GM19025 (cell line): ENCODE results near the gene QRICH2.
"Not testable (repeated sequence)": the region's sequence is repeated elsewhere in the genome, so short reads cannot be mapped to it uniquely, and the experiment has no call there.

Experiments
- ATAC-seq: cut with Tn5 transposase; IDR thresholded peaks from one replicate; pipeline ENCODE4 v1.9.1; 2021; ENCODE audit warnings: mild to moderate bottlenecking, low read depth, moderate library complexity; ENCODE audit not compliant: unreplicated experiment

Gene QRICH2

DNA sequence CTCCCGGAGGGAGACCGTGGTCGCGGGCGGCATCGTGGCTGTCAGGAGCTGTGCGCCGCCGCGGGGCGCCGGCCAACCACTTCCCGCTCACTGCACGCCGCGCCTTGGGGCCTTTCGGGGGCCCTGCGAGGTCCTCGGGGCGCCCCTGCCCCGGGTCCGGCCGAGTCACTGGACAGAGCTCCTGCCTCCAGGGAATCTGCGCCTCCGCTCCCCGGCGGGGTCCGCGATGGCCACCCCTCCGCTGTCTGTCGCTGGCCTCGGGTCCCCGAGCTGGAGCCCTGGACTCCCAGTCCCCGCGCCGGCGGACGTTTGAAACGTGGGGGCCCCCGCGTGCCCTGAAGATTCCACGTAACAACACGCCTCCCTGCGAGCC is at the start of gene QRICH2:
Gene QRICH2, minus strand, starts transcription at position 311 of the 373 bp plus-strand sequence. Its CDS starts 278 bp downstream, at position 33.
- ATAC-seq, result no peak

- no peak for ATAC-seq
Observed at GRCh38 chr17:76357597-76358158, 49.6 kb upstream of the QRICH2 start.

DNA sequence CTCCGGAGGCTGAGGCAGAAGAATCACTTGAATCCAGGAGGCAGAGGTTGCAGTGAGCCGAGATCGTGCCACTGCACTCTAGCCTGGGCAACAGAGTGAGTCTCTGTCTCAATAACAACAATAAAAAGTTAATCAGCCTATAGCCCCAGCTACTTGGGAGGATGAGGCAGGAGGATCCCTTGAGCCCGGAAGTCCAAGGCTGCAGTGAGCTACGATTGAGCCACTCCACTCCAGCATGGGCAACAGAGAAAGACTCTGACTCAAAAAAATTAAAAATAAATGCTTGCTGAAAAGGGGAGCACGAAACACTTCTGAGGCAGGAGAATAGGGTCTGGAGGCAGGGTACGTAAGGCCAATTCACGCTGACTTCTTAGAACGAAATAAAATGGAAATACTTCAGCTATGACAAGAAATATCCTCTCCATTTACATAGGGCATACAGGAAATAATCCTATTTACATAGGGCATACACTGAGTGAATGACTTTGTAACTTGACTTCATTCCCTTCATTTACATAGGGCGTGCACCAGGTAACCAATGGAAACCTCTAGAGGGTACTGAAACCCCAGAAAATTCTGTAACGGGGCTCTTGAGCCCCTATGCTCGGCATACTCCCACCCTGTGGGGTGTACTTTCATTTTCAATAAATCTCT is 48.9 kb upstream of the QRICH2 start:
- ATAC-seq, result no peak

DNA sequence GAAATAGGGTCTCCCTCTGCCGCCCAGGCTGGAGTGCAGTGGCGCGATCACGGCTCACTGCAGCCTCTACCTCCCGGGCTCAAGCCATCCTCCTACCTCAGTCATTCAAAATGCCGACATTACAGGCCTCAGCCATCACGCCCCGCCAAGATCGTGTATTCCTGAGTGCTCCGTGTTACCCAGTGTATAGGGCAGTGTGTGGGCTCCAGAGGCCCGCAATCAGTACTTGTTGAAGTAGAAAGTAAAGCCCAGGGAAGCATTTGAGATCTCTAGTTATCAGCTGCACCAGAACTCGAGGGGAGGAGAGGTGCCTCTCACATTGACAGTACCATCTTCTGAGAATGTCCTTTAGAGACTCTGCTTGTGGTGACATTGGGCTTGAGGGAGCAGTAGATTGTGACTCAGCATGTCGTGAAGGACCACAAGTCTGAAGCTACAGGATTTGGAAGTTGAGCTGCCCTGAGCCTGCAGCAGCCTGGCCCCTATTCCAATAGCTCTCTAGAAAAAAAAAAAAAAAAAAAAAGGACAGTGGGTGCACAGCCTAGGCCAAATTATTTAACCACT is 46.8 kb upstream of the QRICH2 start:
- no peak for ATAC-seq

DNA sequence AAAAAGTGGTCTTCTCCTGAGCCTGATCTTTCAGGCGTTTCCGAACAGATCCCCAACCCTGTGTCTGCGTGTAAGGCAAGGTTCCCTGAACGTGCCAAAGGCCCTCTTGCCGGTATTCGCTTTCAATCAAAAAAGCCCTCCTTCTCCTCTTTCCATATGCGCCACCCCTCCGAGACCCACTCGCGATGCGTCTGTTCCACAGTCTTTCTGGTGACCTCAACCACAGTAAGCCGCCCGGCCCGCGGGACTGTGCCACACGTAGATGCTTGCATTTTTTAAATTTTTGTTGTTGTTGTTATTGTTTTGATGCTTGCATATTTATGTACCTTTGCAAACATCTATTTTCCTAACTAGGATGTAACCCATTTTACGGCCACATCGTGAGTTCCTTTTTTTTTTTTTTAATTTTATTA is 46.2 kb upstream of the QRICH2 start:
- ATAC-seq, result no peak

- peak; percentile 83 for ATAC-seq
Observed at GRCh38 chr17:76353599-76354316, 45.7 kb upstream of the QRICH2 start, which contains the start of gene PRPSAP1. Gene PRPSAP1, minus strand, starts transcription at chr17:76353916. Its CDS starts 213 bp downstream, at chr17:76353703.

- ATAC-seq, result peak; percentile 11
Observed at GRCh38 chr17:76353004-76353598, 45.0 kb upstream of the QRICH2 start.

DNA sequence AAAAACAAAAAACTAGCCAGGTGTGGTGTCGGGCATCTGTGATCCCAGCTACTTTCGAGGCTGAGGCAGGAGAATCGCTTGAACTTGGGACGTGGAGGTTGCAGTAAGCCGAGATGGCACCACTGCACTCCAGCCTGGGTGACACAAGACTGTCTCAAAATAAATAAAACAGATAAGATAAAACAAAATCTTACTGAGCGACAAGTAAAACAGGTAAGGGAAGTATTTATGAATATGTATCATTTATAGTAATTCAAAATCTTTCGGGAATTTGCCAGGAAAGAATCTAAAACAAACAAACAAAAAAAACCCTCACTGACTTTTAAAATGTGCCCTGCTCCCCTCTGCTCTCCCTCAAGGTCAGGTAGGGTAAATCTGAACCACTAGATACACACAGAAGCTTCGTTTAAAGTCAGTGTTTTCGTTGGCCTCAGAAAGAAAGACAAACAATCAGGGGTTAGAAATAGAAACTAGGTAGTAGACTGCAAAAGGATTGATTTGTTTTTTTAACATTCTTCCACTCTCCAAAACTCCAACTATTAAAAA is 43.5 kb upstream of the QRICH2 start:
- no peak for ATAC-seq

- ATAC-seq, result no peak
Observed at GRCh38 chr17:76350463-76350862, 42.4 kb upstream of the QRICH2 start.

GRCh38 chr17:76346936-76347335 is 38.9 kb upstream of the QRICH2 start:
- not testable (repeated sequence) for ATAC-seq

DNA sequence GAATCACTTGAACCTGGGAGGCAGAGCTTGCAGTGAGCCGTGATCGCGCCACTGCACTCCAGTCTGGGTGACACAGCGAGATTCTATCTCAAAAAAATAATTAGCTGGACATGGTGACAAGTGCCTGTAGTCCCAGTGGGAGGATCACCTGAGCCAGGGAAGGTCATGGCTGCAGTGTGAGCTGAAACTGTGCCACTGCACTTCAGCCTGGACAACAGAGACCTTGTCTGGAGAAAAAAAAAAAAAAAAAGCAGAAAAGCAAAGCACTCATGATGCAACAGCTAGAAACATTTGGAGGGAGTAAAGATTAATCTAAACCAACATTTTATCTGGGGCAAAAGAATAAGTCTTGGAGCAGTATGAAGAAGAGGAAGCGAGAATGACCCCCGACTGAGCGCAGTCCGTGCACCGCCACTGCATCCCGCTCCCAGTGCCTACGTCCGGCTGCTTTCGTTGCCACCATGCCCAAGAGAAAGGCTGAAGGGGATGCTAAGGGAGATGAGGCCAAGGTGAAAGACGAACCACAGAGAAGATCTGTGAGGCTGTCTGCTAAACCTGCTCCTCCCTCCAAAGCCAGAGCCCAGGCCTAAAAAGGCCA is 37.4 kb upstream of the QRICH2 start:
- no peak for ATAC-seq

- no peak for ATAC-seq
Observed at GRCh38 chr17:76343106-76343505, 35.0 kb upstream of the QRICH2 start.

GRCh38 chr17:76341301-76341700 is 33.2 kb upstream of the QRICH2 start:
- no peak for ATAC-seq

DNA sequence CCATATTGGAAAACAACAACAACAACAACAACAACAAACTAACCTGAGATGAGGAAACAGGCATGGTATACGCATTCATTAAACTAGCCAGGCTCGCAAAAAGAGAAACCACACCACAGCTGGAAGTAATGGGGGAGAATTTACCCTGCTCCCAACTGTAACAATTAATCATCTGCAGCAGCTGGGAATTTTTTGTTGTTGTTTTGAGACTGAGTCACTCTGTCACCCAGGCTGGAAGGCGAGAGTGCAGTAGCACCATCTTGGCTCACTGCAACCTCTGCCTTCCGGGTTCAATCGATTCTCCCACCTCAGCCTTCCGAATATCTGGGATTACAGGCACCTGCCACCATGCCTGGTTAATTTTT is 29.3 kb upstream of the QRICH2 start:
- ATAC-seq, result no peak

DNA sequence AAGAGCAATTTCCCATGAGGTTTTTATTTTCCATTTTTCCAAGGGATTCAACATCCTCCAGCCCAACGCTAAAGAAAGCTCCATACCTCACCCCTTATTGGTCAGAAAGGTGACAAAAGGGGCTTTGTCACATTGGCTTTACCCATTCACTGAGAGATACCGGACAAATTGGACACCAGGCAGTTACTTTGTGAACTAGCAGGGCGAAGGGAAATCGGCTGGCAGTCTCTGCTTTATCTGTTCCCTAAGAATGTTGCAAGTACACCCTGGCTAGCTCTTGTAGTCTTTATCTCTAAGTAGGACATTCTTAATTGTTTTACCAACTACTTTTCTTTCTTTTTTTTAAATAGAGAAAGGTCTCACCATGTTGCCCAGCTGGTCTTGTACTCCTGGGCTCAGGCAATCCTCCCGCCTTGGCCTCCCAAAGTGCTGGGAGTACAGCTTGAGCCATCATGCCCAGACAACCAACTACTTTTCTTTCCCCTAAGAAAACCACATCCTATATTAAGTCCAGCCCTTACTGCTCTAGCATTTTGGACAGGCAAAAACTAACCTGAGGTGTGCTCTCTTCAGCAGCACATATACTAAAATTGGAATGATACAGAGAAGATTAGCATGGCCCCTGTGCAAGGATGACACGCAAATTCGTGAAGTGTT is 28.8 kb upstream of the QRICH2 start:
- no peak for ATAC-seq

DNA sequence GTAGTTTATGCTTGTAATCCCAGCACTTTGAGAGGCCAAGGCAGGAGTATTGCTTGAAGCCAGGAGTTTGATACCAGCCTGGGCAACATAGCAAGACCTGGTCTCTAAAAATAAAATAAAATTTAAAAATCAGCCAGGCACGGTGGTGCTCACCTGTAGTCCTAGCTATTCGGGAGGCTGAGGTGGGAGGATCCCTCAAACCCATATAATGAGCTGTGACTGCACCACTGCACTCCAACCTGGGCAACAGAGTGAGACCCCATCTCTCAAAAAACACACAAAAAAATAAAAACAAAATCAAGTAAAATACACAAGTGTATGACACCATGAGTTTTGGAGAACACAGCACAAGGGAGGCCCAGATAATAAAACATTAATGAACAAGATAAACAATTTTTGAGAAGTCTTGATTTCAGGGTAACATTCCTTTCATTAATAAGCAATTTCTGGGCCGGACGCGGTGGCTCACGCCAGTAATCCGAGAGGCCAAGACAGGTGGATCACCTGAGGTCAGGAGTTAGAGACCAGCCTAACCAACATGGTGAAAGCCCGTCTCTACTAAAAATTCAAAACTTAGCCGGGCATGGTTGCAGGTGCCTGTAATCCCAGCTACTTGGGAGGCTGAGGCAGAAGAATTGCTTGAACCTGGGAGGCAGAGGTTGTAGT is 27.8 kb upstream of the QRICH2 start:
- ATAC-seq, result no peak

DNA sequence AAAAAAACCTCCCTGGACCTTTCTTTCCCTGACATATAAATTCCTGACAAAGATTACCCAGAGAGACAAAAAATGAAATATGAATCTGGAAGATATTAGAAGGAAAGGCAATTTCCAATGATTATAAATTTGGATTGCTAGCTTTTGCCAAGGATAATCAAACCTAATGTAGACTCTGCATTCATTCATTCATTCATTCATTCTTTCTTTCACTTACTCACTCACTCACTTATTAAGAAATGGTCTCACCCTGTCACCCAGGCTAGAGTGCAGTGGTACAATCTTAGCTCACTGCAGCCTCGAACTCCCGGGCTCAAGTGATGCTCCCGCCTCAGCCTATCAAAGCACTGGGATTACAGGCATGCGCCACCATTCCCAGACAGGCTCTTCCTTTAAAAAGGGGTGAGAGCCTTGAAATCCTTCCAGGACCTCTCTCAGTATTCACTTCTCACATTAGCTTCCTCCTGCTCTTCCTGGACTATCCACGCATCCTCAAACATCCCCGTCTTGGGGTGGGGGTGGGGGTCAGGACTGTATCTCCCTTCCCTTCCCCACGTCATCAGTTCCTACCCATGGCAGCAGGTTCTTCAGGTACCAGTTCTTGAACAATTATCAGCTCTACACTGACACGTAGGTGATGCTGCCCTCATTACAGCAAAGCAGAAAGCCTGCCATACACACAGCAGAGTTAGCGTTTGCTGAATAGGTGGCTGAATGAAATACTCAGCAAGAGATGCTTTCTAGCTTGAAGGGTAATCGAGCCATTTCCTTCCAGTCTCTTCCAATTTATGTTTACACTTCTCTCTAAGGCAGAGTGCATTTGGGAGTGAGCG is 25.8 kb upstream of the QRICH2 start:
- ATAC-seq, result no peak

DNA sequence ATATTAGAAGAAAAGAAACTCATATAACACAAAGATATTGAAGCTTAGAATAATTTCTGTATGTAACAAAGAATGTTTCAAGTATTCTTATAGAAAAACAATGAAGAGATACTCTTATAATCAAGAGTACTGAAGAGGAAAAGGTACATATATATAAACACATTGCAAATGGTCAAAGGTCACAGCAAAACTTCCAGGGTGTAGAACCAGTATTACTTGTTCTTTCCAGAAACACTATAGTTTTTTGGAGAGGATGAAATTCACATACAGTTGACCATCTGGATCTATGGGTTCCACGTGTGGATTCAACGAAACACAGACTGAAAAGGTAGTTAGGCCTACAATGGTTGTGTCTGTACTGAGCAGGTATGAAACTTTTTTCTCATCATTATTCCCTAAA is 23.0 kb upstream of the QRICH2 start:
- no peak for ATAC-seq

DNA sequence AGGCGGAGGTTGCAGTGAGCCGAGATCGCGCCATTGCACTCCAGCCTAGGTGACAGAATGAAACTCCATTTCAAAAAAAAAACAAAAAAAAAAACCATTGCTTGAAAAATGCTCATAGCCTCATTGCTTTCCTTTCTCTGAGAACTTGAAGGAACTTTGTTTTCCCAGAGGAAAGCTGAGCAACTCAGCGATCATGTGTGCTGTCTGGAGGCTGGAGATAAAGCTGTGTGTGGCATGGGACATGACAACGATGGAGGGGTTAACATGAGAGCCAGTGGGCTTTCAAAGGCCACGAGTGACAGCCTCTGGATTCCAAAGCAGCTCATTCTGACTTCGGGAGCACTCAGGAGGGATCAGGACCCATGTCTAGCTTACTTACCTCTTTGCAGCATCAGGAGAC is 21.6 kb upstream of the QRICH2 start:
- ATAC-seq, result no peak
